ENCODE measurements around the gene SUGP2. TPM values are rescaled to one million over a fixed set of nuclear protein-coding genes. Genes with fewer than 3 reads are reported as not detected.

Gene SUGP2
- total and polyA plus RNA-seq, 8 donors: 21.5 to 104 (median 53.4) TPM

GRCh38 chr19:18993115-18993514 is 40.2 kb downstream of the SUGP2 start:
- TF ChIP-seq, protein P1, sequence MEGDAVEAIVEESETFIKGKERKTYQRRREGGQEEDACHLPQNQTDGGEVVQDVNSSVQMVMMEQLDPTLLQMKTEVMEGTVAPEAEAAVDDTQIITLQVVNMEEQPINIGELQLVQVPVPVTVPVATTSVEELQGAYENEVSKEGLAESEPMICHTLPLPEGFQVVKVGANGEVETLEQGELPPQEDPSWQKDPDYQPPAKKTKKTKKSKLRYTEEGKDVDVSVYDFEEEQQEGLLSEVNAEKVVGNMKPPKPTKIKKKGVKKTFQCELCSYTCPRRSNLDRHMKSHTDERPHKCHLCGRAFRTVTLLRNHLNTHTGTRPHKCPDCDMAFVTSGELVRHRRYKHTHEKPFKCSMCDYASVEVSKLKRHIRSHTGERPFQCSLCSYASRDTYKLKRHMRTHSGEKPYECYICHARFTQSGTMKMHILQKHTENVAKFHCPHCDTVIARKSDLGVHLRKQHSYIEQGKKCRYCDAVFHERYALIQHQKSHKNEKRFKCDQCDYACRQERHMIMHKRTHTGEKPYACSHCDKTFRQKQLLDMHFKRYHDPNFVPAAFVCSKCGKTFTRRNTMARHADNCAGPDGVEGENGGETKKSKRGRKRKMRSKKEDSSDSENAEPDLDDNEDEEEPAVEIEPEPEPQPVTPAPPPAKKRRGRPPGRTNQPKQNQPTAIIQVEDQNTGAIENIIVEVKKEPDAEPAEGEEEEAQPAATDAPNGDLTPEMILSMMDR (IDR thresholded peaks at IDR 0.05): no peak
- no peak for TF ChIP-seq EP300 (IDR thresholded peaks at IDR 0.05)
- no peak for TF ChIP-seq POLR2A (IDR thresholded peaks at IDR 0.05)
- no peak for TF ChIP-seq POLR2AphosphoS5 (IDR thresholded peaks at IDR 0.05)
- Histone ChIP-seq H3K4me3 (no peak overlapping the region), H3K9me3 (no peaks in the 10 kb centered on the region), H3K27ac (no peak overlapping the region), H3K36me3 (peaks cover 21 to 79% (median 74%) of the 10 kb centered on the region in 4 donors), H3K4me1 (peaks cover 0 to 12% (median 0%) of the 10 kb centered on the region in 4 donors), H3K27me3 (no peaks in the 10 kb centered on the region)
- no peak for DNase-seq
- intact Hi-C loops (cut with DNase I; ENCODE audit: low total_unique reads): no loop called here
- 85 to 89% (median 88%) methylated on average over 10 of the region's 10 CpGs for WGBS, 5 donors

DNA sequence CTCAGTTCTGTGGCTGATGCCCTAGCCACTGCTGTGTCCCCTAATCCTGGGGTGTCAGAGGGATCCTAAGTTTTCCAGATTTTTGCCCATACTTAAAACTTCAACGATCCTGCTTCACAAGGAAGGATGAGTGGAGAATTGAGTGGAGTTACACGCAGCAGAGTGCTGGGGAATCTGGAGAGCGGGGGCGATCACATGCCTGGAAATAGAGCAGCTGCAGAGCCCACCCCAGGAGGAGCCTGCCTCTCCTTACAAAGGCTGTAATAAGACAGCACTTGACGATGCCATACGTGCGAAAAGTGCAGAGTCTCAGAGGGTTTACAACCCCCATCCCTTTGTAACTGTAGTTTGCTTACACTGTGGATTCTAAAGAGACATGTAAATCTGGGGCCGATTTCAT is 40.6 kb downstream of the SUGP2 start:
- WGBS, 5 donors: 88 to 99% (median 95%) methylated on average over 8 of the region's 8 CpGs
- Histone ChIP-seq H3K27ac (no peak overlapping the region), H3K9me3 (no peaks in the 10 kb centered on the region), H3K27me3 (no peaks in the 10 kb centered on the region), H3K36me3 (peaks cover 21 to 75% (median 71%) of the 10 kb centered on the region in 4 donors), H3K4me3 (no peak overlapping the region), H3K4me1 (peaks cover 0 to 12% (median 0%) of the 10 kb centered on the region in 4 donors)
- TF ChIP-seq EP300 (IDR thresholded peaks at IDR 0.05) (no peak), POLR2AphosphoS5 (IDR thresholded peaks at IDR 0.05) (no peak), POLR2A (IDR thresholded peaks at IDR 0.05) (no peak)
- TF ChIP-seq, protein P1 (IDR thresholded peaks at IDR 0.05): no peak
- intact Hi-C loops (cut with DNase I; ENCODE audit: low total_unique reads): no loop called here
- no peak for DNase-seq

GRCh38 chr19:18991468-18991867 is 41.8 kb downstream of the SUGP2 start:
- intact Hi-C loops (cut with DNase I; ENCODE audit: low total_unique reads): no loop called here
- TF ChIP-seq EP300 (IDR thresholded peaks at IDR 0.05): no peak
- no peak for TF ChIP-seq POLR2AphosphoS5 (IDR thresholded peaks at IDR 0.05)
- TF ChIP-seq POLR2A (IDR thresholded peaks at IDR 0.05): no peak
- TF ChIP-seq, protein P1 (IDR thresholded peaks at IDR 0.05): no peak
- Histone ChIP-seq H3K4me1 (peaks cover 0 to 17% (median 4%) of the 10 kb centered on the region in 4 donors), H3K27ac (no peak overlapping the region), H3K27me3 (no peaks in the 10 kb centered on the region), H3K36me3 (peaks cover 21 to 64% (median 62%) of the 10 kb centered on the region in 4 donors), H3K4me3 (no peak overlapping the region), H3K9me3 (no peaks in the 10 kb centered on the region)
- 94 to 97% (median 95%) methylated on average over 12 to 14 of the region's 14 CpGs for WGBS, 5 donors
- no peak for DNase-seq

GRCh38 chr19:18991006-18991405 is 42.3 kb downstream of the SUGP2 start:
- intact Hi-C loops (cut with DNase I; ENCODE audit: low total_unique reads): no loop called here
- no peak for DNase-seq
- no peak overlapping the region for H3K27ac ChIP-seq
- no peak for TF ChIP-seq POLR2A (IDR thresholded peaks at IDR 0.05)
- H3K36me3 ChIP-seq: peaks cover 21 to 60% (median 58%) of the 10 kb centered on the region in 4 donors
- no peaks in the 10 kb centered on the region for H3K9me3 ChIP-seq
- peaks cover 0 to 16% (median 5%) of the 10 kb centered on the region in 4 donors for H3K4me1 ChIP-seq
- H3K4me3 ChIP-seq: no peak overlapping the region
- 88 to 94% (median 89%) methylated on average over 16 of the region's 16 CpGs for WGBS, 5 donors
- H3K27me3 ChIP-seq: no peaks in the 10 kb centered on the region

- intact Hi-C loops (cut with DNase I; ENCODE audit: low total_unique reads): no loop called here
- TF ChIP-seq POLR2A (IDR thresholded peaks at IDR 0.05): no peak
- TF ChIP-seq EP300 (IDR thresholded peaks at IDR 0.05): no peak
- no peak for TF ChIP-seq POLR2AphosphoS5 (IDR thresholded peaks at IDR 0.05)
- TF ChIP-seq, protein P1 (IDR thresholded peaks at IDR 0.05): no peak
- H3K36me3 ChIP-seq: peaks cover 21 to 53% (median 50%) of the 10 kb centered on the region in 4 donors
- DNase-seq: no peak
- WGBS, 5 donors: 71 to 87% (median 76%) methylated on average over 2 to 5 of the region's 5 CpGs
- no peaks in the 10 kb centered on the region for H3K27me3 ChIP-seq
- H3K9me3 ChIP-seq: no peaks in the 10 kb centered on the region
- H3K4me1 ChIP-seq: peaks cover 0 to 12% (median 5%) of the 10 kb centered on the region in 4 donors
- no peak overlapping the region for H3K27ac ChIP-seq
- no peak overlapping the region for H3K4me3 ChIP-seq
Observed at GRCh38 chr19:18990128-18990708, 43.1 kb downstream of the SUGP2 start.

All from stomach (tissue), 9 donors.